Measurements from ENCODE around the gene PRDX2.

- peak in 1 of 6 experiments; percentile 36 for TF ChIP-seq CTCF (IDR thresholded peaks at IDR 0.05)
- no peak for TF ChIP-seq POLR2A (IDR thresholded peaks at IDR 0.05)
These were observed 23.9 kb upstream of the PRDX2 start for GRCh38 chr19:12825254-12826131.

Measured in thyroid gland (tissue), 4 donors.